SH-SY5Y (cell line): ENCODE data around the gene VWA5A.

Experiments
- GATA2 ChIP-seq: IDR thresholded peaks from 2 replicates; pipeline ENCODE4 v1.6.1; 2011; ENCODE audit warnings: mild to moderate bottlenecking, low read depth, low read length
- GATA3 ChIP-seq: IDR thresholded peaks from 2 replicates; pipeline ENCODE4 v1.6.1; 2011; ENCODE audit warnings: low read depth, mild to moderate bottlenecking, low read length, moderate library complexity

- TF ChIP-seq GATA2 = no peak
- TF ChIP-seq GATA3 = no peak
These were observed 17.1 kb upstream of the VWA5A start for GRCh38 chr11:124098141-124098540.
